Spleen (tissue), 11 donors: ENCODE data around the gene NUDT4. TPM values are rescaled to one million over a fixed set of nuclear protein-coding genes. Genes with fewer than 3 reads are reported as not detected.

Experiments used
- DNase-seq: peaks from one replicate; pipeline ENCODE4 v3.0.0-alpha.2; 2020
- H3K27ac ChIP-seq, 8 donors: fragments of 200-600 bp; sonication (generic) in 7 of 8; 1 replicate in 4 of 8; 2 replicates in 4 of 8; pipeline versions ENCODE4 v1.5.0 to v1.8.0; 2016 to 2021; ENCODE audit warnings: inconsistent platforms in 4 of 8, mild to moderate bottlenecking in 4 of 8, moderate library complexity in 1 of 8
- H3K27me3 ChIP-seq, 7 donors: fragments of 200-600 bp; sonication (generic) in 6 of 7; replicated peaks in 1 of 7; 1 replicate in 4 of 7; 2 replicates in 3 of 7; pipeline versions ENCODE4 v1.5.0 to v1.8.0; 2016 to 2021; ENCODE audit warnings: inconsistent platforms in 3 of 7, mild to moderate bottlenecking in 1 of 7
- H3K36me3 ChIP-seq, 6 donors: fragments of 200-600 bp; sonication (generic) in 5 of 6; 1 replicate in 4 of 6; 2 replicates in 2 of 6; pipeline versions ENCODE4 v1.5.0 to v1.8.0; 2016 to 2021; ENCODE audit warnings: inconsistent platforms in 2 of 6
- H3K4me1 ChIP-seq, 6 donors: fragments of 200-600 bp; sonication (generic) in 5 of 6; 1 replicate in 3 of 6; 2 replicates in 3 of 6; pipeline versions ENCODE4 v1.5.0 to v1.8.0; 2016 to 2021; ENCODE audit warnings: inconsistent platforms in 3 of 6
- H3K4me3 ChIP-seq, 8 donors: fragments of 200-600 bp; sonication (generic) in 7 of 8; 1 replicate in 4 of 8; 2 replicates in 4 of 8; pipeline versions ENCODE4 v1.5.0 to v1.8.0; 2016 to 2021; ENCODE audit warnings: inconsistent platforms in 4 of 8, mild to moderate bottlenecking in 4 of 8, moderate library complexity in 2 of 8
- H3K9me3 ChIP-seq, 8 donors: fragments of 200-600 bp; sonication (generic) in 7 of 8; 1 replicate in 4 of 8; 2 replicates in 4 of 8; pipeline versions ENCODE4 v1.5.0 to v1.8.0; 2016 to 2021; ENCODE audit warnings: inconsistent platforms in 4 of 8
- POLR2A ChIP-seq, 3 donors: fragments of 450-650 bp; IDR thresholded peaks; one replicate each; pipeline ENCODE4 v1.5.1; 2017; ENCODE audit warnings: antibody characterized with exemption in 3 of 3, mild to moderate bottlenecking in 1 of 3
- POLR2AphosphoS5 ChIP-seq, 3 donors: sonication (generic); formaldehyde crosslinking; IDR thresholded peaks; one replicate each; pipeline ENCODE4 v1.5.1; 2017; ENCODE audit warnings: antibody characterized with exemption in 3 of 3
- WGBS, 5 donors: extraction: QIAGEN DNeasy Blood & Tissue Kit in 3 of 5; methylation state at CpG; one replicate each; pipeline versions ENCODE4 v1.1.5 to v1.1.7; 2013 to 2018; 5-methylcytosine and 5-hydroxymethylcytosine counted together
- intact Hi-C: fragments of 100-400 bp; cut with DNase I; formaldehyde crosslinking; loops from one replicate; pipeline ENCODE4 v1.15.0; 2023; ENCODE audit warnings: low total_unique reads
- polyA plus RNA-seq, 3 donors: library from polyadenylated mRNA; stranded (reverse); fragments of 200-250 nt; gene quantifications; one replicate each; pipeline ENCODE4 v1.2.1, GENCODE V29; 2013
- total RNA-seq, 7 donors: library from RNA; depleted of rRNA in 3 of 7; stranded (reverse); fragments of >200 nt in 3 of 7; fragmentation: NEBNext Ultra II Directional in 4 of 7; extraction: Animal tissue kit (Norgen Biotek cat#: 25700) in 4 of 7; gene quantifications; one replicate each; pipeline versions ENCODE4 v1.1.0 to v1.2.1, GENCODE V29; 2016 to 2021
- TF ChIP-seq, protein P1 (sequence below), 11 experiments: fragments of 200-600 bp in 7 of 11; fragments of 450-650 bp in 4 of 11; sonication (generic) in 4 of 11; IDR thresholded peaks in 8 of 11; conservative IDR thresholded peaks in 3 of 11; 1 replicate in 7 of 11; 2 replicates in 4 of 11; pipeline versions ENCODE4 v1.4.0 to v1.8.0; 2016 to 2021; ENCODE audit warnings: antibody characterized with exemption in 11 of 11, inconsistent platforms in 4 of 11, mild to moderate bottlenecking in 1 of 11
- donor health status: healthy with polysubstance abuse.
- donor health status: DM: no; HTN: no; CAD: no; lungs with moderate emphysema.
- donor health status: DM: no; HTN: no; CAD: no.
- donor health status: Bipolar disorder and iron deficiency.
- donor health status: healthy.
- donor health status: DM: no; HTN: no; CAD: no.
- donor health status: DM: yes; HTN: yes; CAD: no.

Gene NUDT4
- total and polyA plus RNA-seq, 10 donors, result 14.9 to 59.3 (median 42.2) TPM

DNA sequence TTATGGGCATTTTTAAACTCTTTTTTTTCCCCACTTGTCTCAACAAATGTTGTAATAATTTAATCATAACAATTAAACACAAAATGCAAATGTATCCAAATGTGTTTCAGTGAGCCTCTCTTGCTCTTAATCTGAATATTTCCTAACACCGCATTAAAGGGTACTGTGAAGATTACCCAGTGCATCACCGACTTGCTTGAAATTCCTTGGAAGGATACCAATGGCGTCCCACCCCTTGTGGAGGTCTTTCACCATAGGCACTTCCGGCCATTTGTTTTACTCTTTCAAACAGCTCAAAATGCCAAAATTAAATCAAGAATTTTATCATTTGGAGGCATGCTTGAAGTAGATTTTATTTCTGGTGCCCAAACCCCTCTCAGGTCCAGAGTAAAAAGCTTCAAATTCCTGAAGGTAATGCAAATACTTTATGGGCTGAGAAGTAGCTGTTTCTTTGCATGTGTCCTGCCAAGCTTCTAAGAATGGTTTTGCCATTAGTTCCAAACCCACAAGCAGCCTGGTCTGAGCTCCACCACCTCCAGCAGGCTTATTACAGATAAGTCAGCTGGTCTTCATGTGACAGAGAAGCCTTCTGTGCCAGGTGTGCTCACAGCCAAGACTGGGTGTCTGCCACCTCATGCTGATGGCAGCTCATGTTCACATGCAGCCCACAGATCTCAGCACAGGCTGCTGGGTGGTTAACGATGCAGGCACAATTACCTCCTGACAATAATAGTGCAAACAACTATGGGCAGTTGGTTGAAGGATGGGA is 16.4 kb upstream of the NUDT4 start:
- TF ChIP-seq POLR2A (IDR thresholded peaks at IDR 0.05) (no peak), POLR2AphosphoS5 (IDR thresholded peaks at IDR 0.05) (no peak)
- TF ChIP-seq, protein P1, sequence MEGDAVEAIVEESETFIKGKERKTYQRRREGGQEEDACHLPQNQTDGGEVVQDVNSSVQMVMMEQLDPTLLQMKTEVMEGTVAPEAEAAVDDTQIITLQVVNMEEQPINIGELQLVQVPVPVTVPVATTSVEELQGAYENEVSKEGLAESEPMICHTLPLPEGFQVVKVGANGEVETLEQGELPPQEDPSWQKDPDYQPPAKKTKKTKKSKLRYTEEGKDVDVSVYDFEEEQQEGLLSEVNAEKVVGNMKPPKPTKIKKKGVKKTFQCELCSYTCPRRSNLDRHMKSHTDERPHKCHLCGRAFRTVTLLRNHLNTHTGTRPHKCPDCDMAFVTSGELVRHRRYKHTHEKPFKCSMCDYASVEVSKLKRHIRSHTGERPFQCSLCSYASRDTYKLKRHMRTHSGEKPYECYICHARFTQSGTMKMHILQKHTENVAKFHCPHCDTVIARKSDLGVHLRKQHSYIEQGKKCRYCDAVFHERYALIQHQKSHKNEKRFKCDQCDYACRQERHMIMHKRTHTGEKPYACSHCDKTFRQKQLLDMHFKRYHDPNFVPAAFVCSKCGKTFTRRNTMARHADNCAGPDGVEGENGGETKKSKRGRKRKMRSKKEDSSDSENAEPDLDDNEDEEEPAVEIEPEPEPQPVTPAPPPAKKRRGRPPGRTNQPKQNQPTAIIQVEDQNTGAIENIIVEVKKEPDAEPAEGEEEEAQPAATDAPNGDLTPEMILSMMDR (IDR thresholded peaks at IDR 0.05 in 8 of 11, conservative IDR thresholded peaks at IDR 0.05 in 3 of 11), result no peak
- H3K4me3 ChIP-seq, result no peak overlapping the region
- no peak for DNase-seq
- H3K4me1 ChIP-seq, result peaks cover 0 to 11% (median 1%) of the 10 kb centered on the region in 6 donors
- no peaks in the 10 kb centered on the region for H3K9me3 ChIP-seq
- H3K36me3 ChIP-seq, result no peaks in the 10 kb centered on the region
- 88 to 91% (median 89%) methylated on average over 5 of the region's 5 CpGs for WGBS, 5 donors
- no peak overlapping the region for H3K27ac ChIP-seq
- intact Hi-C loops, result no loop called here
- H3K27me3 ChIP-seq, result no peaks in the 10 kb centered on the region

GRCh38 chr12:93363841-93364297 is 13.9 kb upstream of the NUDT4 start:
- peaks cover 0 to 11% (median 1%) of the 10 kb centered on the region in 6 donors for H3K4me1 ChIP-seq
- TF ChIP-seq, protein P1 (IDR thresholded peaks at IDR 0.05 in 8 of 11, conservative IDR thresholded peaks at IDR 0.05 in 3 of 11), result no peak
- TF ChIP-seq POLR2A (IDR thresholded peaks at IDR 0.05), result no peak
- TF ChIP-seq POLR2AphosphoS5 (IDR thresholded peaks at IDR 0.05), result no peak

GRCh38 chr12:93365616-93366405 is 11.9 kb upstream of the NUDT4 start:
- WGBS, 5 donors, result 74 to 82% (median 75%) methylated on average over 7 of the region's 7 CpGs
- intact Hi-C loops, result no loop called here
- peaks cover 0 to 11% (median 1%) of the 10 kb centered on the region in 6 donors for H3K4me1 ChIP-seq
- H3K9me3 ChIP-seq, result no peaks in the 10 kb centered on the region
- H3K4me3 ChIP-seq, result no peak overlapping the region
- DNase-seq, result no peak
- peaks cover 0 to 4% (median 0%) of the 10 kb centered on the region in 7 donors for H3K27me3 ChIP-seq
- TF ChIP-seq POLR2A (IDR thresholded peaks at IDR 0.05) (no peak), POLR2AphosphoS5 (IDR thresholded peaks at IDR 0.05) (no peak)
- TF ChIP-seq, protein P1 (IDR thresholded peaks at IDR 0.05 in 8 of 11, conservative IDR thresholded peaks at IDR 0.05 in 3 of 11), result no peak
- H3K36me3 ChIP-seq, result no peaks in the 10 kb centered on the region
- no peak overlapping the region for H3K27ac ChIP-seq

More at GRCh38 chr12:93363841-93364297, 13.9 kb upstream of the NUDT4 start:
- H3K4me3 ChIP-seq, result no peak overlapping the region
- H3K9me3 ChIP-seq, result no peaks in the 10 kb centered on the region
- H3K27ac ChIP-seq, result no peak overlapping the region
- no peaks in the 10 kb centered on the region for H3K27me3 ChIP-seq
- no peaks in the 10 kb centered on the region for H3K36me3 ChIP-seq
- DNase-seq, result no peak
- WGBS, 5 donors, result 20 to 35% (median 23%) methylated on average over 3 of the region's 3 CpGs
- intact Hi-C loops, result no loop called here

DNA sequence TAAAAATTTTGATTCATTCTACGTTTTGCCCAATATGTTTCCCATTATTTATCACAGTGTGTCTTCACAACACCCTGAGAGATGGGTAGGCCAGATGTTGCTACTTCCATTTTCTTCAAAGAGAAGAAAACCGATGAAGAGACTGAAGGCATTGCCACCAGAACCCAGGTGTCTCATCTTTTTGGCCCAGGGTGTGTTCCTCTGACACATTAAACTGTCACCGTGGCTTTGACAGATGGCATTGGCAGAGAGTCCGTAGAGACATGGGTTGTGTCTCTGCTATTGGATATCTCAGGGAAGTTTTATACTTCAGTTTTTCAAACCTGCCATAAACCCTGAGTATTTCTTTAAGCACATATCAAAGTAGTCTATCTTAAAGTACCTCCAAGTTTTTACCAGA is 11.3 kb upstream of the NUDT4 start:
- TF ChIP-seq, protein P1 (IDR thresholded peaks at IDR 0.05 in 8 of 11, conservative IDR thresholded peaks at IDR 0.05 in 3 of 11), result no peak
- TF ChIP-seq POLR2A (IDR thresholded peaks at IDR 0.05) (no peak), POLR2AphosphoS5 (IDR thresholded peaks at IDR 0.05) (no peak)
- no peak overlapping the region for H3K4me3 ChIP-seq
- no peaks in the 10 kb centered on the region for H3K9me3 ChIP-seq
- WGBS, 5 donors, result 71 to 82% (median 79%) methylated on average over 4 of the region's 4 CpGs
- DNase-seq, result no peak
- H3K27me3 ChIP-seq, result peaks cover 0 to 4% (median 0%) of the 10 kb centered on the region in 7 donors
- peaks cover 0 to 11% (median 1%) of the 10 kb centered on the region in 6 donors for H3K4me1 ChIP-seq
- no peak overlapping the region for H3K27ac ChIP-seq
- H3K36me3 ChIP-seq, result no peaks in the 10 kb centered on the region
- intact Hi-C loops, result no loop called here
